Endometrial microvascular endothelial cells (primary cell): ENCODE data around the gene ICA1L. TPM values are rescaled to one million over a fixed set of nuclear protein-coding genes. Genes with fewer than 3 reads are reported as not detected.
"Not testable (repeated sequence)": the region's sequence is repeated elsewhere in the genome, so short reads cannot be mapped to it uniquely, and the experiment has no call there.

ENCODE experiments used
- in situ Hi-C: cut with HindIII; loops from 2 replicates; pipeline ENCODE4 v1.10.0; 2017; ENCODE audit warnings: low sequenced_read_pairs, low pct_unique_long_range_greater_than_20kb; ENCODE audit errors: inconsistent ontology term
- total RNA-seq: library from RNA; depleted of rRNA; stranded (reverse); fragments of >200 nt; gene quantifications from one replicate; pipeline ENCODE4 v1.2.3, GENCODE V29; 2015; ENCODE audit errors: inconsistent ontology term

Gene ICA1L
- total RNA-seq, 1 donor from 2014 or later = 5.6 TPM

DNA sequence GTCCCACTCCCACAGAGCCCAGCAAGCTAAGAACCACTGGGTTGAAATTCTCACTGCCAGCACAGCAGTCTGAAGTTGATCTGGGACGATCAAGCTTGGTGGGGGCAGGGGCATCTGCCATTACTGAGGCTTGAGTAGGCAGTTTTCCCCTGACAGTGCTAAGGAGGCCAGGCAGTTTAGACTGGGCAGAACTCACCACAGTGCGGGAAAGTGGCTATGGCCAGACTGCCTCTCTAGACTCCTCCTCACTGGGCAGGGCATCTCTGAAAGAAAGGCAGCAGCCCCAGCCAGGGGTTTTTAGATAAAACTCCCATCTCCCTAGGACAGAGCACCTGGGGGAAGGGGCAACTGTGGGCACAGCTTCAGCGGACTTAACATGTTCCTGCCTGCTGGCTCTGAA, 22.2 kb downstream of the ICA1L start:
- in situ Hi-C loops = not testable (repeated sequence)

DNA sequence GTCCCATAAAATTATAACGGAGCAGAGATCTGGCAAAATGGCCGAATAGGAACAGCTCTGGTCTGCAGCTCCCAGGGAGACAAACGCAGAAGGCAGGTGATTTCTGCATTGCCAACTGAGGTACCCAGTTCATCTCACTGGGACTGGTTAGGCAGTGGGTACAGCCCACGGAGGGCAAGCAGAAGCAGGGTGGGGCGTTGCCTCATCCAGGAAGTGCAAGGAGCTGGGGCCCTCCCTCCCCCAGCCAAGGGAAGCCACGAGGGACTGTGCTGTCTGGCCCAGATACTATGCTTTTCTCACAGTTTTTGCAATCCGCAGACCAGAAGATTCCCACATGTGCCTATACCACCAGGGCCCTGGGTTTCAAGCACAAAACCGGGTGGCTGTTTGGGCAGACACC, 22.8 kb downstream of the ICA1L start:
- in situ Hi-C loops = no loop called here

GRCh38 chr2:202847693-202848524, 23.7 kb downstream of the ICA1L start:
- in situ Hi-C loops = no loop called here

DNA sequence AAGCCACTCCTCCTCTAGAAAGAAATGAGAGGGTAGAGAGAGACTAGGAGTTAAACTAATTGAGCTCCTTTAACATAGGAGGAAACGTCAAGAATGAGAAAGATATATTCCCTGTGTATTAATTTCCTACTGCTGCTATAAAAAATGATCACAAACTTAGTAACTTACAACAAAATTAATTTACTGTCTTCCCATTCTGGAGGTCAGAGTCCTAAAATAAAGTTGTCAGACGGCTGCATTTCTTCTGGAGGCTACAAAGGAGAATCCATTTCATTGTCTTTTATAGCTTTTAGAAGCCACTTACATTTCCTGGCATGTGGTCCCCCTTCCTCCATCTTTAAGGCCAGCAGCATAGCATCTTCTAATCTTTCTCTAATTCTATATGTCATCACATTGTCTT, 26.9 kb downstream of the ICA1L start:
- in situ Hi-C loops = no loop called here

DNA sequence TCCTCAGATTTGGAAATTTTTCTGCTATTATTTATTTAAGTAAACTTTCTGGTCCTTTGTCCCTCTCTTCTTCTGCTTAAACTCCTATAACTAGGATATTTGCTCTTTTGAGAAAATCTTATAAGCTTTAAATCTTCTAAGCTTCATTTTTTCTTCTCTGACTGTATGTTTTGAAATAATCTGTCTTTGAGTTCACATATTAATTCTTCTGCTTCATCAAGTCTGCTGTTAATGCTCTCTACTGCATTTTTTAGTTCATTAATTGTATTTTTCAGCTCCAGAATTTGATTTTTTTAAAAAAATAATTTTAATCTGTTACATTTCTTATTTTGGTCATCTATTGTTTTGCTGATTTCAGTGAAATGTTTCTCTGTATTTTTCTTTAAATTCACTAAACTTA, 28.9 kb downstream of the ICA1L start:
- in situ Hi-C loops = no loop called here

GRCh38 chr2:202841090-202841867, 30.3 kb downstream of the ICA1L start:
- in situ Hi-C loops = no loop called here

DNA sequence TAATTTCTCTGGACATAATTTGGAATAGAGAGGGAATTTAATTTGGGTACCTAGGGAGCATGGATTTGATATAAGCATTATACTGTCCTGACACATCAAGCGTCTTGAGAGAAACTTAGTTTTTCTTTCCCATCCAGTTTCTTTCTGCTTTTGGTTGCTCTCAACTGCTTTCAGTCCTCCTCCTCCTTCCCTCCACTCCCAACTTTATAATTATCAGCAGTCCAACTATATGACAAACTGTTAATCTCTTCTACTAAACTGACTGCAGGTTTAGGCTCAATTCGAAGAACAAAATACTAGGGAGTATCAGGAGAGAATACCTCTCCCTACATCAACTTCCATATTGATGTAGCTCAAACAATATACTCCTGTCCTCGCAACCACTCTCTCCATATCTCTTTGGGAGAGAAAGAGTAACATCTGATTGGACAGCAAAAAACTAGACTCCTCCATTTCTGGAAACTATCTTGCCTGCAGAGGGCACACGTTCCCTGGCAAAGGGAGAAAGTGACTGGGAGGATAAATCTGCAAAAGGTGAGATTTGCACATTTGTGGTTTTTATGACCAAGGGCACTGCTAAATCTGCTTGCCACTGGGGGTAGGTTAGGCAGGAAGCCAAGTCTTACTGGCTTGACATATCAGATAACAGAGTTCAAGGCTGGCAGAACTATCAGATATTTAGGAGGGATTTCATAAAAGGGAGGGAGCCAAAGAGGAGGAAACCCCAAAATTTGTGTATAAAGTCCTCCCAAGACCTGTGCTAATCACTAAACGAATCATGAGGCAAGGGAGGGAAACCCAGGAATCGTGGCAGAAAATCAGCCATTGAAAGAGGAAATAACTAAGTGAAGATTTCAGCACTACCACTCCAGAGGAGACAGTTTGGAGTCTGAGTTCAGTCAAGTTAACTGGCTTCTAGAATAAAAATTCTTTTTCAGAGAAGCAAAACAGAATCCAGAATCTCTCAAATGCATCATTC, 40.0 kb downstream of the ICA1L start:
- in situ Hi-C loops = no loop called here

DNA sequence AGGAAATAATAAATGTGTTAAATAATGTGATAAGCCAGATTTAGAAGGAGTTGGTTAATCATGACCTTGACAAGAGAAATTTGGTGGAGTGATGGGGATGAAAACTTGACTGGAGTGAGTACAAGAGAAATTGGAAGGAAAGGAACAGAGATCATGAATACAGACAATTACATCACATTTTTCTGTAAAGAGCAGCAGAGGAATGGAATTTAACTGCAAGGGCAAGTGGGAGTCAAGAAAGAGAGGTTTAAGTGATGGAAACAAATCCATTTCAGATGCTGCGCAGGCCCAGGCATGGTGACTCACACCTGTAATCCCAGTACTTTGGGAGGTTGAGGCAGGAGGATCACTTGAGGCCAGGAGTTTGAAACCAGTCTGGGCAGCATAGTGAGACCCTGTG, 46.7 kb downstream of the ICA1L start:
- in situ Hi-C loops = no loop called here

DNA sequence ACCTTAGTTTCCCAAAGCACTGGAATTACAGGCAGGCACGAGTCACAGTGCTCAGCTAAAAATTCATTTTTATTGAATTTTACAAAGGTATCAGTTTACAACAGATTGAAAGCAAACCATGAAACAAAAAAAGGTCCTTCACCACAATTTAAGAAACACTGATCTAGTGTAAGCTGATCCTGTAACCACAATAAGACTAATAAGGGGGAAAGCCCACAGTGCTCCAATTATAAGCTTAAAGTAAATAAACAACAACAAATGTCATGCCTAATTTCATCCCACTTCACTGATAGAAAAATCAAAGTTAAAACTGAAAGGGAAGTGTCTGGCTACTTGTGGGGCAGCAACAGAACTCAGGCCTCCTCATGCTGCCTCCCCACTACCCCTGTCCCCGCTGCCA, 49.2 kb downstream of the ICA1L start:
- in situ Hi-C loops = no loop called here

- in situ Hi-C loops = no loop called here
Measured at GRCh38 chr2:202821206-202822160, 50.1 kb downstream of the ICA1L start.

DNA sequence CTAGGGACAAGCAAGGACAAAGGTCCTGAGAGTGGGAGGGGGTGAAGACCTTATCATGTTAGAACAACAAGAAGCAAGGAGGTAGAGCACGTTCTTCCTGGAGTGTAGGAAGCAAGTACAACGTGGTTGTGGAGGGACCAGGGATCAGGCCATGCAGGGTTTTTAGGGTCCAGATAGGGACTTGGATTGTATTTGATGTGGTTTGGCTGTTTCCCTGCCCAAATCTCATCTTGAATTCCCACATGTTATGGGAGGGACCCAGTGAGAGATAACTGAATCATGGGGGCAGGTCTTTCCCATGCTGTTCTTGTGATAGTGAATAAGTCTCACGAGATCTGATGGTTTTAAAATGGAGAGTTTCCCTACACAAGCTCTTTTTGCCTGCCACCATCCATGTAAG, 53.2 kb downstream of the ICA1L start:
- in situ Hi-C loops = no loop called here

- in situ Hi-C loops = no loop called here
Measured at GRCh38 chr2:202817771-202818170, 53.8 kb downstream of the ICA1L start.

DNA sequence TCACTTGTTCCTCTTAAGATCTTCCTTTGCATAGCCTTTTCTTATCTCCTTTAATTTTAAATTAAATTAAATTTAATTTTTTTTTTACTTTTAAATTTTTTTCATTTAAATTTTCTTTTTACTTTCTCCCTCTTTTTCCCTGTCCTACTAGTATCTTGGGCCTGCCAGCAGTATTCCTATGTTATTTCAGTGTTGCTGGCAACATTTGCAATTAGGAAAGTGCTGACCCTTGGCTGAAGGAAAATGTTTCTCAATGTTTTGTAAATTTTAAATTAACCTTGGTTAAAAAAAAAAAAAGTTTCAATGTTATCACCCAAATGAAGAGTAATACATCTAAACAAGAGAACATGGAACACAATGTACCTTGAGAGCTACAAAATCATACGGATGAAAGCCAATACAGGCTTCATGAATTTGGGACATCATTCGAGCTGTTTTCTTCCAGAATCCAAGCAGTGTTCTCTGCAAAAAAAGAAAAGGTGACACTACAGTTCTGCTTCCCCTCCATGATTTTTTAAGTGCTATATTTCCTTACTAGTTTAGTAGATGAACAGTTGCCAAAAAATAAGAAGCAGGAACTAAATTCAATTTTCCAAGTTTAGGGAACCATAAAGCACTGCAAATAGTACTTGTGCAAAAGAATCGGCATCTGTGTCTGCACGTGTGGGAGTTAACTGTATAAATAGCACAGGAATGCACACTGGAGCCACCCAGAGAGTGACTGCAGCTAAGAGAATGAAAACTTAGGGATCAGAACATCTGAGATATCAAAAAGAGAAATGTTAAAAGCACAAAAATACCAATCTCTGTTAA, 55.8 kb downstream of the ICA1L start:
- in situ Hi-C loops = no loop called here

DNA sequence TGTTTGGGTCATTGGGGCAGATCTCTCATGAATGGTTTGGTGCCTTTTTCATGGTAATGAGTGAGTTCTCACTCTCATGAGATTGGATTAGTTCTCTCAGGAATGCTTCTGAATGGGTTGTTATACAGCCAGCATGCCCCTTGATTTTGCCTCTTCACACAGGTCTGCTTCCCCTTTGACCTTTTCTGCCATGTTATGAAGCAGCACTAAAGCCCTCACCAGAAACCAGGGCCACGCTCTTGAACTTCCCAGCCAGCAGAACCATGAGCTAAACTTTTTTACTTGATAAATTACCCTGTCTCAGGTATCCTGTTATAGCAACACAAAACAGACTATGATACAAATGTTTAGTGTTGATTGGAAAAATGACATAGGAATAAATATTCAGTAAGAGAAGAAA, 57.3 kb downstream of the ICA1L start:
- in situ Hi-C loops = no loop called here

DNA sequence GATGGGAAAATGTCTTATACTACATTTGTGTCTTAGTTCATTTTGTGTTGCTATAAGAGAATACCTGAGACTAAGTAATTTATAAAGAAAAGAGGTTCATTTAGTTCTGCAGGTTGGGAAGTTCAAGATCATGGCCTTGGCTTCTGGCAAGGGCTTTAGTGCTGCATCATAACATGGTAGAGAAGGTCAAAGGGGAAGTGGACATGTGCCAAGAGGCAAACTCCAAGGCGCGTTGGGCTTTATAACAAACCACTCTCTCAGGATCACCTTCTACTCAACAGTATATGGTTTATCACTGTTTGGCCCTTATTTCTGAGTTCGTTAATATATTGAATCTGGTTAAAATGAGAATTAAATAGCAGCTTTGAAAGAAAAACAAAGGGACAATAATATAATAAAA, 58.2 kb downstream of the ICA1L start:
- in situ Hi-C loops = no loop called here

DNA sequence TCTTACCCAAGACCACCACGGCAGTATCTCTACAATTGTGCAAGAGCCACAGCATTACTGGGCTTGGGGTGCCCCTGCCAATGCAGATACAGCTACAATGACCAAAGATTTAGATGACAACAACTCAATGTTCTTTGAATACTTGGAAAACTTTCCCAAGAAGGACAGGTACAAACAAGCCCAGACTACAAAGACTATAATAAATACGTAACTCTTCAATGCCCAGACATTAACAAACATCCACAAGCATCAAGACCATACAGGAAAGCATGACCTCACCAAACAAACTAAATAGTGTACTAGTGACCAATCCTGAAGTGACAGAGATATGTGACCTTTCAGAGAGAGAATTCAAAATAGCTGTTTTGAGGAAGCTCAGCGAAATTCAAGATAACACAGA, 62.8 kb downstream of the ICA1L start:
- in situ Hi-C loops = no loop called here

DNA sequence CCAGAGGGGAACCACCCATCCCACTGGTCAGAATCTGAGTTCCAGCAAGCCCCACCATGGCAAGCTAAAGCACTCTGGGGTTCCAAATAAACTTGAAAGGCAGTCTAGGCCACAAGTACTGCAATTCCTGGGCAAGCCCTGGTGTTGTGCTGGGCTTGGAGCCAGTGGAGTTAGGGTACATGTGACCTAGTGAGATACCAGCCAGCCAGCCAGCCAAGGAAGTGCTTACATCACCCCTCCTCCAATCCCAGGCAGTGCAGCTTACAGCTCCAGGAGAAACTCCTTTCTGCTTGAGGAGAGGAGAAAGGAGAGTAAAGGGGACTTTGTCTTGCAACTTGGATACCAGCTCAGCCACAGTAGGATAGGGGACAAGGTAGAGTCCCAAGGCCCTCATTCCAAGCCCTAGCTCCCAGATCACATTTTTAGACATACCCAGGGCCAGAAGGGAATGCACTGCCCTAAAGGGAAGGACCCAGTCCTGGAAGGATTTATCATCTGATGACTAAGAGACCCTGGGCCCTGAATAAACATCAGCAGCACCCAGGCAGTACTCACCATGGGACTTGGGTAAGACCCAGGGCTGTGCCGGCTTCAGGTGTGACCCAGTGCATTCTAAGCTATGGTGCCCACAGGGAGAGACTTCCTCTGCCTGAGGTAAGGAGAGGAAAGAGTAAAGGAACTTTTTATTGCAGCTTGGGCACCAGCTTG, 64.0 kb downstream of the ICA1L start:
- in situ Hi-C loops = not testable (repeated sequence)
